Cardiac muscle cell (in vitro differentiated cells and primary cell): ENCODE data around the gene ORM2. TPM values are rescaled to one million over a fixed set of nuclear protein-coding genes. Genes with fewer than 3 reads are reported as not detected.

Experiments
- DNase-seq, 2 donors: peaks; one replicate each; pipeline versions ENCODE4 v3.0.0 to v3.0.0-alpha.2; 2010 to 2017; ENCODE audit warnings: low read depth in 1 of 2, low spot score in 1 of 2
- H3K27ac ChIP-seq: fragments of 200-600 bp; sonication (generic); 2 replicates; pipeline ENCODE4 v1.5.1; 2016
- H3K27me3 ChIP-seq: fragments of 200-600 bp; sonication (generic); 2 replicates; pipeline ENCODE4 v1.6.0; 2016; ENCODE audit warnings: control low read depth
- H3K36me3 ChIP-seq: fragments of 200-600 bp; sonication (generic); 2 replicates; pipeline ENCODE4 v1.5.1; 2016; ENCODE audit warnings: control low read depth
- H3K4me1 ChIP-seq: fragments of 200-600 bp; sonication (generic); 2 replicates; pipeline ENCODE4 v1.8.1; 2017; ENCODE audit warnings: low read depth, mild to moderate bottlenecking, mixed run types
- H3K4me3 ChIP-seq: fragments of 200-600 bp; sonication (generic); 2 replicates; pipeline ENCODE4 v1.5.1; 2016; ENCODE audit warnings: mild to moderate bottlenecking
- H3K9me3 ChIP-seq: fragments of 200-600 bp; sonication (generic); 2 replicates; pipeline ENCODE4 v1.5.1; 2017; ENCODE audit warnings: low read depth, mild to moderate bottlenecking, control low read depth
- polyA plus RNA-seq: library from polyadenylated mRNA; unstranded; fragments of >200 nt; fragmentation: Nextera tagmentation; extraction: Ambion mirVana; gene quantifications from 2 replicates; pipeline ENCODE4 v1.2.1, GENCODE V29; 2016
- total RNA-seq: library from RNA; depleted of rRNA; stranded (reverse); fragments of >200 nt; gene quantifications from 2 replicates; pipeline ENCODE4 v1.2.3, GENCODE V29; 2016
- TF ChIP-seq, protein P1 (sequence below): IDR thresholded peaks from 2 replicates; pipeline ENCODE4 v1.5.1; 2012; ENCODE audit warnings: low read depth, mild to moderate bottlenecking, low read length

ORM2 gene
- total and polyA plus RNA-seq, 2 experiments from 2014 or later, result not detected

DNA sequence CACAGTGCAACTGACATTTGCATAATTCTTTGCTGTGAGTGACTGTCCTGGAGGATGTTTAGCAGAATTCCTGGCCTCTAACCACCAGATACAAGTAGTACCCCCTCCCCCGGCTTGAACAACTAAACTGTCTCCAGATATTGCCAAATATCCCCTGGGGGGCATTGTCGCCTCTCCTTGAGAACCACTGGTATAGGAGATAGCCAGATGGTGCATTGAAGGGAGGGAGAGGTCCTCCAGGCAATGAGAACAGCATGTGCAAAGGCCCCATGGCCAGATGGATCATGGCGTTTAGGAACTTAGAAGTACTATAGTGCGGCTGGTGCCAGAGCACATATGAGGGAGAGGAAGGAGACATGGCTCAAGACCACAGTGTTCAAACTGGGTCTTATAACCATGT, 25.7 kb upstream of the ORM2 start:
- no peaks in the 10 kb centered on the region for H3K4me1 ChIP-seq
- H3K27ac ChIP-seq, result no peak overlapping the region
- no peaks in the 10 kb centered on the region for H3K27me3 ChIP-seq
- no peak overlapping the region for H3K4me3 ChIP-seq
- no peaks in the 10 kb centered on the region for H3K36me3 ChIP-seq
- no peak for DNase-seq
- TF ChIP-seq, protein P1, sequence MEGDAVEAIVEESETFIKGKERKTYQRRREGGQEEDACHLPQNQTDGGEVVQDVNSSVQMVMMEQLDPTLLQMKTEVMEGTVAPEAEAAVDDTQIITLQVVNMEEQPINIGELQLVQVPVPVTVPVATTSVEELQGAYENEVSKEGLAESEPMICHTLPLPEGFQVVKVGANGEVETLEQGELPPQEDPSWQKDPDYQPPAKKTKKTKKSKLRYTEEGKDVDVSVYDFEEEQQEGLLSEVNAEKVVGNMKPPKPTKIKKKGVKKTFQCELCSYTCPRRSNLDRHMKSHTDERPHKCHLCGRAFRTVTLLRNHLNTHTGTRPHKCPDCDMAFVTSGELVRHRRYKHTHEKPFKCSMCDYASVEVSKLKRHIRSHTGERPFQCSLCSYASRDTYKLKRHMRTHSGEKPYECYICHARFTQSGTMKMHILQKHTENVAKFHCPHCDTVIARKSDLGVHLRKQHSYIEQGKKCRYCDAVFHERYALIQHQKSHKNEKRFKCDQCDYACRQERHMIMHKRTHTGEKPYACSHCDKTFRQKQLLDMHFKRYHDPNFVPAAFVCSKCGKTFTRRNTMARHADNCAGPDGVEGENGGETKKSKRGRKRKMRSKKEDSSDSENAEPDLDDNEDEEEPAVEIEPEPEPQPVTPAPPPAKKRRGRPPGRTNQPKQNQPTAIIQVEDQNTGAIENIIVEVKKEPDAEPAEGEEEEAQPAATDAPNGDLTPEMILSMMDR, result no peak
- H3K9me3 ChIP-seq, result no peaks in the 10 kb centered on the region

DNA sequence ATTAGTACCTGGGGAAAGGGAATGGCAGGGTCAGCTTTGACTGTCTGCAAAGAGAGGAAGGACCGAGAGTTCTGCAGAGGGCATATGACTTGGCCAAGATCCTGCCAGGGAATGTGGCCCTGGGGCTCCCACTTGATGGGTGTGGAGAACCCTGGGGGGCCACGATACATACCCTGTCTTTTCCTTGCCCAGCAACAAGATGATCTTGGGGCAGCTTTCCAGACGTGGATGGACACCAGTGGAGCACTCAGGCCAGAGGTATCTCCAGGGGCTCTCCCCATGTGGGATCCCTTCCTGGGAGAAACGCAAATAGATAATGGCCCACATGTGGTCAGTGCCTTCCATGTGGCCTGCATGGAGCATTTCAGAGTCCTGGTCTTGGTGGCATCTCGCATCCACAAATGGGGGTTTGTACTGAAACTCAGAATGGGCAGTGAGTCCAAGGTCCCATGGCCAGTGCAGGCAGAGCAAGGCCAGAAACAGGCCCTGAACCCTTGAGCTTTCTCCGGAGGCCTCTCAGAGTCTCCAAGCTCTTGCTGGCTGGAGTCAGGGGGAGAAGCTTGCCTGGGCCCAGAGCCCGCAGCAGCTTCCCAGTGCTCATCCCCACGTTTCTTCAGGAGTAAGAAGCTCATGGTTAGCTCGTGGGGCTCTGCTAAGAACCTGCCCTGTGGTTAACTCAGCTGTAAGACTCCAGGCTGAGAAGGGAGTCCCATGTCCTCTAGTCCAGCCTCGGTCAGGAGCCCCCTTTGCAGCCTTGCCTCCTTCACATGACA, 25.1 kb upstream of the ORM2 start:
- H3K4me3 ChIP-seq, result no peak overlapping the region
- no peaks in the 10 kb centered on the region for H3K9me3 ChIP-seq
- H3K4me1 ChIP-seq, result no peaks in the 10 kb centered on the region
- no peaks in the 10 kb centered on the region for H3K36me3 ChIP-seq
- DNase-seq, result no peak
- H3K27ac ChIP-seq, result no peak overlapping the region
- TF ChIP-seq, protein P1, result no peak
- no peaks in the 10 kb centered on the region for H3K27me3 ChIP-seq

DNA sequence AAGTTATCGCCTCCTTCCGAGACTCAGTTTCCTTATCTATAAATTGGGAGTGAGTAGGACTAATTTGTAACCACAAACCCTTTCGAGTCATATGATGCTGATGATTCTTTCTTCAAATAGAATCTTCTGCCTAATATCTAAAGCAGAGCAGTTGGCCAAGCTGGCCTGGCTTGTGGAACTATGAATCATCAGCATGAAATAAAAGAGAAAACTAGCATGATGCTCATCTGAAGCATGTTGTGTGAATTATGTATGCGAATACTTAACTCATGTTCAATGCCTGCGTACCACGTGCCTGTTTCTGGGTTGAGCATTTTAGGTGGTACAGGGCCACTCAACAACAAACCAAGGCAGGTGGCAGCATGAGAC, 21.8 kb upstream of the ORM2 start:
- no peaks in the 10 kb centered on the region for H3K27me3 ChIP-seq
- no peaks in the 10 kb centered on the region for H3K9me3 ChIP-seq
- no peak overlapping the region for H3K27ac ChIP-seq
- H3K4me1 ChIP-seq, result no peaks in the 10 kb centered on the region
- TF ChIP-seq, protein P1, result no peak
- peak in 1 of 2 donors; percentile 37 for DNase-seq
- H3K4me3 ChIP-seq, result no peak overlapping the region
- no peaks in the 10 kb centered on the region for H3K36me3 ChIP-seq

DNA sequence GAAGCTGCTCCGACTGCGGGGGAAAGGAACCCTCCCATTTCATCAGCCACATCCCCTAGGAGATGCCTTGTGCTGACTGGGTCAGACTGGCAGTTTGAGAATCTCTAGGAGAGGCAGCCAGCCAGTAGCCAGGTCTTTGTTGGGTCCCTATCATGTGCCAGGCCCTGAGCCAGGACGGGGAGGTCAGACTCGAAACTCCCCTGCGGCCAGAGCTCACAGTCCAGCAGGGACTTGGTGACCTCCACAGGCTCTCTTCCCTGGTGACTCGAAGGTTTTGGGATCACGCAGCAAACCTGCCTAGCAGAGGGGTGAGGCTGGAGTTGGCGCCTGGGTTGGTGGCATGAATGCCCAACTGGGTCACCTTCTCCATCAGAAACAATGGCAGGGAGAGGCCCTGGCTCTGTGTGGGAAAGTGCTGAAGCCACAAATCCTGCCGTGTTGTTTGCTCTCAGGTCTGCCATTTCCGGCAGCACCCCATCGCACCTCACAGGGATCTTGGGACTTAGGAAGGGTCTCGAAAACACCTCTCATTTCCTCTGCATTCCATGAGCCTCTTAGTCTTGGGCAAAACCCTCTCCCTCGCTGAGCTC, 21.2 kb upstream of the ORM2 start:
- DNase-seq, result no peak
- no peaks in the 10 kb centered on the region for H3K36me3 ChIP-seq
- H3K4me3 ChIP-seq, result no peak overlapping the region
- H3K27ac ChIP-seq, result no peak overlapping the region
- no peaks in the 10 kb centered on the region for H3K9me3 ChIP-seq
- H3K27me3 ChIP-seq, result no peaks in the 10 kb centered on the region
- TF ChIP-seq, protein P1, result no peak
- no peaks in the 10 kb centered on the region for H3K4me1 ChIP-seq

- no peaks in the 10 kb centered on the region for H3K27me3 ChIP-seq
- no peak for DNase-seq
- no peak overlapping the region for H3K27ac ChIP-seq
- TF ChIP-seq, protein P1, result no peak
- H3K4me1 ChIP-seq, result no peaks in the 10 kb centered on the region
- H3K9me3 ChIP-seq, result no peaks in the 10 kb centered on the region
- no peaks in the 10 kb centered on the region for H3K36me3 ChIP-seq
- H3K4me3 ChIP-seq, result no peak overlapping the region
These were observed 20.6 kb upstream of the ORM2 start for GRCh38 chr9:114309096-114309495.
